Astrocyte (in vitro differentiated cells and primary cell): ENCODE results near the gene ZNF79.

ENCODE experiments used
- EZH2 ChIP-seq: IDR thresholded peaks from 2 replicates; pipeline ENCODE4 v1.6.1; 2012; ENCODE audit warnings: mild to moderate bottlenecking, low read length, inconsistent platforms; ENCODE audit not compliant: insufficient read depth
- TF ChIP-seq, protein P1 (sequence below): IDR thresholded peaks from 2 replicates; pipeline ENCODE4 v1.5.1; 2011; ENCODE audit warnings: low read depth, mild to moderate bottlenecking, inconsistent platforms, low read length, moderate library complexity; ENCODE audit not compliant: insufficient read depth

DNA sequence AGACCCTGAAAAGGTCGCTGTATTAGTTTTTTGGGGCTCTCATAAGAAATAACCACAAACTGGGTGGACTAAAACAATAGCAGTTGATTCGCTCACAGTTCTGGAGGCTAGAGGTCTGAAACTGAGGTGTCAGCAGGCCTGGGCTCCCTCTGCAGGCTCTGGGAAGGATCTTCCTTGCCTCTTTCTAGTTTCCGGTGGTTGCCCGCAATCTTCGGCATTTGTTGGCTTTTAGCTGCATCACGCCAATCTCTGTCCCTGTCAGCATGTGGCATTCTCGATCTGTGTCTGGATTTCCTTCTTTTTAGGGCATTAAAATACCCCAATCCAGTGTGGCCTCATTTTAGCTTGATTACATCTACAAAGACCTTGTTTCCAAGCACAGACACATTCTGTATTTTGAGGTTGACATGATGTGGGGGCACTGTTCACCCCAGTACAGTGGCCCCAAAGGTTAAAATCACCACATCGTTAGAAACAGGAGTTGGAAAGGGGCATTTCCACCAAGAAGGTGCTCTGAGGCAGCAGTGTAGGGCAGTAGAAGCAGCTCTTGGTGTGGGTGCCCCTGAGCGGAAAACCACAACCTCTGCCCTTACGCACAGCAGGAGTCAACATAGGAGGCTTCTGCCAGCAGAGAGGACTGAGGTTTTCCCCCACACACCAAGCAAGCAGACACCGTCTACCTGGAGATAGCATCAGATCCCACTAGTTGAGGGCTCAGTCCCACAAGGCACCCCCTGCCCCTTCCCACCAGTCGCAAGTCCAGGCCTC lies 13.5 kb downstream of the ZNF79 start:
- TF ChIP-seq, protein P1, sequence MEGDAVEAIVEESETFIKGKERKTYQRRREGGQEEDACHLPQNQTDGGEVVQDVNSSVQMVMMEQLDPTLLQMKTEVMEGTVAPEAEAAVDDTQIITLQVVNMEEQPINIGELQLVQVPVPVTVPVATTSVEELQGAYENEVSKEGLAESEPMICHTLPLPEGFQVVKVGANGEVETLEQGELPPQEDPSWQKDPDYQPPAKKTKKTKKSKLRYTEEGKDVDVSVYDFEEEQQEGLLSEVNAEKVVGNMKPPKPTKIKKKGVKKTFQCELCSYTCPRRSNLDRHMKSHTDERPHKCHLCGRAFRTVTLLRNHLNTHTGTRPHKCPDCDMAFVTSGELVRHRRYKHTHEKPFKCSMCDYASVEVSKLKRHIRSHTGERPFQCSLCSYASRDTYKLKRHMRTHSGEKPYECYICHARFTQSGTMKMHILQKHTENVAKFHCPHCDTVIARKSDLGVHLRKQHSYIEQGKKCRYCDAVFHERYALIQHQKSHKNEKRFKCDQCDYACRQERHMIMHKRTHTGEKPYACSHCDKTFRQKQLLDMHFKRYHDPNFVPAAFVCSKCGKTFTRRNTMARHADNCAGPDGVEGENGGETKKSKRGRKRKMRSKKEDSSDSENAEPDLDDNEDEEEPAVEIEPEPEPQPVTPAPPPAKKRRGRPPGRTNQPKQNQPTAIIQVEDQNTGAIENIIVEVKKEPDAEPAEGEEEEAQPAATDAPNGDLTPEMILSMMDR: no peak
- no peak for TF ChIP-seq EZH2
